IgD-negative memory B cell (primary cell): ENCODE measurements around the gene ENTR1. TPM values are rescaled to one million over a fixed set of nuclear protein-coding genes. Genes with fewer than 3 reads are reported as not detected.
A peak's percentile ranks its signal among the peaks of the same experiment; 100 is the strongest.

Experiments used
- H3K27ac Mint-ChIP-seq, 3 donors: one replicate each; pipeline ENCODE4 v1.8.0; 2020 to 2022; ENCODE audit warnings: mild to moderate bottlenecking in 3 of 3, mixed read lengths in 3 of 3, moderate library complexity in 1 of 3
- H3K27me3 Mint-ChIP-seq: one replicate; pipeline ENCODE4 v1.8.0; 2021; ENCODE audit warnings: mixed read lengths
- H3K36me3 Mint-ChIP-seq: one replicate; pipeline ENCODE4 v1.8.0; 2020; ENCODE audit warnings: mild to moderate bottlenecking, mixed read lengths
- H3K4me1 Mint-ChIP-seq, 3 donors: one replicate each; pipeline ENCODE4 v1.8.0; 2020 to 2022; ENCODE audit warnings: mixed read lengths in 3 of 3, mild to moderate bottlenecking in 1 of 3
- H3K4me3 Mint-ChIP-seq, 4 donors: one replicate each; pipeline ENCODE4 v1.8.0; 2020 to 2022; ENCODE audit warnings: mild to moderate bottlenecking in 4 of 4, mixed read lengths in 4 of 4, moderate library complexity in 3 of 4
- H3K9me3 Mint-ChIP-seq, 3 donors: one replicate each; pipeline ENCODE4 v1.8.0; 2020 to 2021; ENCODE audit warnings: mixed read lengths in 3 of 3, mild to moderate bottlenecking in 1 of 3
- polyA plus RNA-seq: library from polyadenylated mRNA; unstranded; fragments of 300-500 nt; fragmentation: Illumina TruSeq; gene quantifications from one replicate; pipeline ENCODE4 v1.2.3, GENCODE V29; 2021

ENTR1 gene
- polyA plus RNA-seq: 7.4 TPM

GRCh38 chr9:136410500-136411287, at the start of gene ENTR1, which contains the start of gene PMPCA:
Gene ENTR1, minus strand, starts transcription at chr9:136410614. Its CDS starts 217 bp downstream, at chr9:136410397.
Gene PMPCA, plus strand, starts transcription at chr9:136410658. Its CDS starts 11 bp downstream, at chr9:136410669.
- Mint-ChIP-seq H3K4me3 (peak within 1 kb of the TSS; percentile 89 to 95 (median 94)), H3K27me3 (no peaks in the 10 kb centered on the region), H3K36me3 (peaks cover 4% of the 10 kb centered on the region), H3K9me3 (no peaks in the 10 kb centered on the region), H3K27ac (peak within 1 kb of the TSS; percentile 89 to 96 (median 95)), H3K4me1 (peaks cover 21 to 27% (median 24%) of the 10 kb centered on the region in 3 donors)

GRCh38 chr9:136459425-136459824, 49.0 kb upstream of the ENTR1 start:
- Mint-ChIP-seq H3K36me3 (no peaks in the 10 kb centered on the region), H3K4me3 (no peak overlapping the region), H3K9me3 (no peaks in the 10 kb centered on the region), H3K4me1 (no peaks in the 10 kb centered on the region), H3K27ac (no peak overlapping the region), H3K27me3 (no peaks in the 10 kb centered on the region)

GRCh38 chr9:136457326-136457725, 46.9 kb upstream of the ENTR1 start:
- no peak overlapping the region for H3K27ac Mint-ChIP-seq
- no peak overlapping the region for H3K4me3 Mint-ChIP-seq
- H3K9me3 Mint-ChIP-seq: no peaks in the 10 kb centered on the region
- H3K27me3 Mint-ChIP-seq: no peaks in the 10 kb centered on the region
- no peaks in the 10 kb centered on the region for H3K36me3 Mint-ChIP-seq
- H3K4me1 Mint-ChIP-seq: no peaks in the 10 kb centered on the region

GRCh38 chr9:136456258-136456657, 45.8 kb upstream of the ENTR1 start:
- no peaks in the 10 kb centered on the region for H3K27me3 Mint-ChIP-seq
- no peaks in the 10 kb centered on the region for H3K9me3 Mint-ChIP-seq
- no peak overlapping the region for H3K27ac Mint-ChIP-seq

GRCh38 chr9:136455043-136456002, 44.9 kb upstream of the ENTR1 start:
- Mint-ChIP-seq H3K36me3 (no peaks in the 10 kb centered on the region), H3K27ac (no peak overlapping the region), H3K4me3 (peak overlapping the region in 1 of 4 donors; percentile 67)

More at GRCh38 chr9:136456258-136456657, 45.8 kb upstream of the ENTR1 start:
- H3K36me3 Mint-ChIP-seq: no peaks in the 10 kb centered on the region
- H3K4me1 Mint-ChIP-seq: no peaks in the 10 kb centered on the region
- H3K4me3 Mint-ChIP-seq: no peak overlapping the region

GRCh38 chr9:136454026-136454796, 43.8 kb upstream of the ENTR1 start:
- Mint-ChIP-seq H3K4me3 (peak overlapping the region in 1 of 4 donors; percentile 67), H3K27me3 (no peaks in the 10 kb centered on the region), H3K4me1 (no peaks in the 10 kb centered on the region), H3K36me3 (no peaks in the 10 kb centered on the region), H3K9me3 (no peaks in the 10 kb centered on the region), H3K27ac (peak overlapping the region in 1 of 3 donors; percentile 27)

More at GRCh38 chr9:136455043-136456002, 44.9 kb upstream of the ENTR1 start:
- H3K27me3 Mint-ChIP-seq: no peaks in the 10 kb centered on the region
- H3K9me3 Mint-ChIP-seq: no peaks in the 10 kb centered on the region
- no peaks in the 10 kb centered on the region for H3K4me1 Mint-ChIP-seq

GRCh38 chr9:136453326-136453725, 42.9 kb upstream of the ENTR1 start:
- Mint-ChIP-seq H3K27me3 (no peaks in the 10 kb centered on the region), H3K27ac (peak overlapping the region in 1 of 3 donors; percentile 73), H3K4me3 (no peak overlapping the region), H3K36me3 (no peaks in the 10 kb centered on the region), H3K9me3 (no peaks in the 10 kb centered on the region), H3K4me1 (no peaks in the 10 kb centered on the region)

- no peak overlapping the region for H3K27ac Mint-ChIP-seq
Measured at GRCh38 chr9:136451221-136451877, 40.9 kb upstream of the ENTR1 start.

GRCh38 chr9:136448655-136449054, 38.2 kb upstream of the ENTR1 start:
- Mint-ChIP-seq H3K9me3 (no peaks in the 10 kb centered on the region), H3K27me3 (no peaks in the 10 kb centered on the region), H3K36me3 (no peaks in the 10 kb centered on the region), H3K4me1 (no peaks in the 10 kb centered on the region), H3K4me3 (no peak overlapping the region), H3K27ac (no peak overlapping the region)

More at GRCh38 chr9:136451221-136451877, 40.9 kb upstream of the ENTR1 start:
- no peaks in the 10 kb centered on the region for H3K4me1 Mint-ChIP-seq
- no peaks in the 10 kb centered on the region for H3K9me3 Mint-ChIP-seq
- no peaks in the 10 kb centered on the region for H3K36me3 Mint-ChIP-seq
- H3K4me3 Mint-ChIP-seq: no peak overlapping the region
- no peaks in the 10 kb centered on the region for H3K27me3 Mint-ChIP-seq

- peak overlapping the region in 1 of 4 donors; percentile 26 for H3K4me3 Mint-ChIP-seq
- no peak overlapping the region for H3K27ac Mint-ChIP-seq
- no peaks in the 10 kb centered on the region for H3K4me1 Mint-ChIP-seq
- H3K36me3 Mint-ChIP-seq: no peaks in the 10 kb centered on the region
- H3K9me3 Mint-ChIP-seq: no peaks in the 10 kb centered on the region
- H3K27me3 Mint-ChIP-seq: no peaks in the 10 kb centered on the region
Measured at GRCh38 chr9:136447173-136447778, 36.9 kb upstream of the ENTR1 start.

GRCh38 chr9:136445799-136446198, 35.4 kb upstream of the ENTR1 start:
- Mint-ChIP-seq H3K4me3 (no peak overlapping the region), H3K36me3 (no peaks in the 10 kb centered on the region), H3K9me3 (no peaks in the 10 kb centered on the region)

GRCh38 chr9:136444102-136444501, 33.7 kb upstream of the ENTR1 start:
- no peak overlapping the region for H3K27ac Mint-ChIP-seq

More at GRCh38 chr9:136445799-136446198, 35.4 kb upstream of the ENTR1 start:
- H3K4me1 Mint-ChIP-seq: no peaks in the 10 kb centered on the region
- peak overlapping the region in 1 of 3 donors; percentile 19 for H3K27ac Mint-ChIP-seq
- H3K27me3 Mint-ChIP-seq: no peaks in the 10 kb centered on the region

GRCh38 chr9:136443687-136444086, 33.3 kb upstream of the ENTR1 start:
- H3K27me3 Mint-ChIP-seq: no peaks in the 10 kb centered on the region
- H3K4me1 Mint-ChIP-seq: peaks cover 0 to 2% (median 0%) of the 10 kb centered on the region in 3 donors

More at GRCh38 chr9:136444102-136444501, 33.7 kb upstream of the ENTR1 start:
- H3K9me3 Mint-ChIP-seq: no peaks in the 10 kb centered on the region
- peaks cover 0 to 2% (median 0%) of the 10 kb centered on the region in 3 donors for H3K4me1 Mint-ChIP-seq
- H3K4me3 Mint-ChIP-seq: no peak overlapping the region
- no peaks in the 10 kb centered on the region for H3K27me3 Mint-ChIP-seq
- H3K36me3 Mint-ChIP-seq: no peaks in the 10 kb centered on the region

More at GRCh38 chr9:136443687-136444086, 33.3 kb upstream of the ENTR1 start:
- Mint-ChIP-seq H3K4me3 (no peak overlapping the region), H3K27ac (no peak overlapping the region), H3K9me3 (no peaks in the 10 kb centered on the region), H3K36me3 (no peaks in the 10 kb centered on the region)
